Occipital lobe (tissue), 2 donors: ENCODE measurements around the gene MGAT3. TPM values are rescaled to one million over a fixed set of nuclear protein-coding genes. Genes with fewer than 3 reads are reported as not detected.
A peak's percentile ranks its signal among the peaks of the same experiment; 100 is the strongest.
"Not testable (repeated sequence)": the region's sequence is repeated elsewhere in the genome, so short reads cannot be mapped to it uniquely, and the experiment has no call there.

Experiments used
- DNase-seq: peaks from one replicate; lab custom pipeline; 2025; lab: John Stamatoyannopoulos, UW
- total RNA-seq: library from RNA; depleted of rRNA; stranded (reverse); fragments of >200 nt; gene quantifications from one replicate; pipeline ENCODE4 v1.2.3, GENCODE V29; 2014

Gene MGAT3
- total RNA-seq, 1 donor from 2014 or later, result 24.8 TPM

DNA sequence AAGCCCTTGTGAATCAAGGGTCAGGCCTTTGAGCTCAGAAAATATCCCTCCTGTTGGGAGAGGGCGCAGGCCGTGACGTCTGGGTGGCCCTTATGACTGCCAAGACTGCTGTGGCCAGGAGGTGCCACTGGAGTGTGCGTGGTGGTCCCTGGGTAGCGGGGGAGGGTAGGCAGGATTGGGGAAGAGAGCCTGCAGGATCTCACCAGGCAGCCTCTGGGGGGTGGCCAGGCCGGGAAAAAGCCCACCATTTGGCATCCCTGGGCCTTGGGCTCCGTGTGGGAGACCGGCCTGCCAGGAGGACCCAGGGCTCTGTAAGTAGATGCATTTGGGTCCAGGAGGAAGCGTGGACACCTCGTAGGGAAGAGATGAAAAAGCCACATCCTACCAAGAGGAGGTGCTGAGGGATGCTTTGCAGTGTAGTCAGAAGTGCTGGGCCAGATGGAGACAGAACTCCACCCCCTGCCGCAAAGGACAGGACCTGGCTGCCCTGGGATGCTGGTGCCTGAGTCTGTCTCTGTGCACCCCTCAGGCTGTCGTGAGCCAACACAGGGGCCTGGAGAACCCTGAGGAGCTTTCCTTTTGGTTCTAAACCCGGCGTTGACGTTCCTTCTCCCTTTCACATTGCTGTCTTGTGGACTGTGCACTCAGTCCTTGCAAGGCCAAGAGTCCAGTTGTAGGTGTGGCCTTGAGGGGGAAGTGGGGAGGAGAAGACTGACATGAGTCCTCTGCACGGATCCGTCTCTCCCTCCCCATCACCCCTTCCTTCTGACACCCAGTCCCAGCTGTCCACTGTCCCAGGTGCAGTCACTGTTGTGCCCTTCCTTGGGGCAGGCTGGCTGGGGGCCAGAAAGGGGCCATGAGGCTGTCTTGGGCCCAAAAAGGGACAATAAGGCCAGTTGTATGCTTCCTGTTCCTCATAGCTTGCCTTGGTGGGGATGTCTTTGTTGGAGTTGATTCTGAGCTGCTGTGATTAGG is 32.6 kb downstream of the MGAT3 start:
- DNase-seq, result no peak

DNA sequence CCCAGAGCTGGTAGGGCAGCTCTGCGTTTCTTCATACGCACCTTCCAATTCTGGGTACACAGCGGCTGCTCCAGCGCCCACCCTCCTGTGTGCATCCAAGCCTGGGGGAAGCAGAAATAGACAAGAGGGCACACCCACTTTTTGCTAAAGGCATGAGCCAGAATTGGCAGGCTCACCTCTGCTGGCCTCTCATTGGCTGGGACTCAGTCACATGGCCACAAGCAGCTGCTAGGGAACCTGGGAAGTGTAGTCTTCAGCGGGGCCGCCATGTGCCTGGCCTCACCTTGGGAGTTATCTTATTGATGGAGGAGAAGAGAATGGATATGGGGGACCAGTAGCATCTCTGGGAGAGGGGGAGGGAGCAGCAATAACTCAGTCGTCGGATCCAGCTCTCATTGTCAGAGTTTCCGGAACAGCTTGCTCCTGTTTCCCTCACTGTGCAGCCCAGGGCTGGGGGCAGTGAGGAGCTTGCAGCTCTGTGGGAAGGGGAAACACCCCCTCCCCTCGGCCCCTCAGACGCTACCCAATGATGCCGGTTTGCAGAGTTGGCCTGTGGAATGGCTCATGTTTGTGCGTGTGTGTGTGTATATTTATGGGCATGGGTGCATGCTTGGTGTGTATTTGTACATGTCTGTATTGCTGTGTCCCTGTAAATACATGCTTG is 33.5 kb downstream of the MGAT3 start:
- peak; percentile 86 for DNase-seq

GRCh38 chr22:39490966-39491680 is 34.3 kb downstream of the MGAT3 start:
- no peak for DNase-seq

DNA sequence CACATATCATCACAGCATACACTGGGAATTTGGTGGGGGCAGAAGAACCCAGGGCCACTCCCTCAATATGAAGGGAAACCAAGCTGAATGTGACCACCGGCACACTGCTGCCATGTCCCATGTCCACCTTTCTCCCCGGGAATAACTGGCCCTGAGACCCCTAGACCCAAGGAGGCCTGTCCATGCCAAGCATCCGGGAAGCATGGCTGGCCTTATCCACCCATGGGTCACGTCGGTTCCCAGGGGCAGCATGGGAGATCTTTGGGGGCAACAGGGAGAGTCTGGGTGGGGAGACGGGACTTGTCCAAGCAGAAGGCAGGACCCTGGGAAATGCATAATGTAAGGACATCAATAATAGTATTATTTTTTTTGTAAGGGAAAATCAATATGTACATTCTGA is 34.9 kb downstream of the MGAT3 start:
- DNase-seq, result no peak

GRCh38 chr22:39492186-39492585 is 35.4 kb downstream of the MGAT3 start:
- no peak for DNase-seq

- DNase-seq, result no peak
These were observed 36.9 kb downstream of the MGAT3 start for GRCh38 chr22:39493759-39494158.

DNA sequence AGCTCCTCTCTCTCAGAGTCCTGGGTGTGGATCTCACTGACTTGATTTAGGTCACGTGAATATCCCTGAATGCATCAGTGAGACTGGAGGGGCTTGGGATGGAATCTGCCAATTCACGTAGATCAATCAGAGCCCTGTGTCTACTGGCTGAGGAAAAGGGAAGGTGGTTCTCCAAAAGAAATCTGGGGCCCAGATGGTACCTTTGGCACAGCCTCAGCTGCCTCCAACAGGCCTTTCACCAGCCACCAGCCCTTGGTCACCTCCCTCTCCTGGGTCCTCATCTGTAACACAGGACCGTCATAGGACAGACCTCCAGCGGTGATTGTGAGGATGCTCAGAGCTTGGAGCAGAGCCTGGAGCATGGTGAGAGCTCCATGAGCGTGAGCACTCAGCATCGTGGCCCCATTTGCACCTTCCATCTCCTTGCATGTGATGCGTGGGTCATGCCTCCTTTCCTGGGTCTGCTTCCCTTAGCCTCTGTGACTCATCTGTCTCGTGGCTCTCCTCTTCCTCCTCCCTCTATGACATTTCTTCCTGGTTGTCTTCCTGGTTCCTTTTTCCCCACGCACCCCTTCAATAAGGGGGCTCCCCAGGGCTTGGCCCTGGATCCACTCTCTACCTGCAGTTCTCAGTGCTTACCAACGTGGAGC is 37.8 kb downstream of the MGAT3 start:
- no peak for DNase-seq

GRCh38 chr22:39496131-39496838 is 39.5 kb downstream of the MGAT3 start:
- DNase-seq, result peak; percentile 83

GRCh38 chr22:39497429-39497828 is 40.6 kb downstream of the MGAT3 start:
- DNase-seq, result no peak

GRCh38 chr22:39498368-39498767 is 41.6 kb downstream of the MGAT3 start:
- no peak for DNase-seq

- DNase-seq, result no peak
These were observed 42.0 kb downstream of the MGAT3 start for GRCh38 chr22:39498802-39499201.

DNA sequence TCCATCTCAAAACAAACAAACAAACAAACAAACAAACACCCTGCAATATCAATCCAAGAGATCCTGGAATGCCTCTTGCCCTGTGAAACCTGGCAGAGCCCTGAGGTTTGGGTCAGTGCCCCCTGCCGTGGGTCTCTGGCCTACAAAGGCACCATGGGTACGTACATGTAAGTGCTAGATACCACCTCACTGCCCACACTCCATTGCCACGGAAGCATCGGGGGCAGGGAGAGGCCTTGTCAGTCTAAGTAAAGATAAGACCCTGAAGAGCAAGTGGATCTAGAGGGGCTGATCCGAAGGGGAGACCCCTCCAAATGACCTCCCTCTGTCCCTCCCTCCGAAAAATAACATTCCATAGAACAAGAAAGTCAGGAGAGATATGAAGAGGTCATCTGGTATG is 43.3 kb downstream of the MGAT3 start:
- DNase-seq, result no peak

- DNase-seq, result no peak
These were observed 44.9 kb downstream of the MGAT3 start for GRCh38 chr22:39501644-39502108.

DNA sequence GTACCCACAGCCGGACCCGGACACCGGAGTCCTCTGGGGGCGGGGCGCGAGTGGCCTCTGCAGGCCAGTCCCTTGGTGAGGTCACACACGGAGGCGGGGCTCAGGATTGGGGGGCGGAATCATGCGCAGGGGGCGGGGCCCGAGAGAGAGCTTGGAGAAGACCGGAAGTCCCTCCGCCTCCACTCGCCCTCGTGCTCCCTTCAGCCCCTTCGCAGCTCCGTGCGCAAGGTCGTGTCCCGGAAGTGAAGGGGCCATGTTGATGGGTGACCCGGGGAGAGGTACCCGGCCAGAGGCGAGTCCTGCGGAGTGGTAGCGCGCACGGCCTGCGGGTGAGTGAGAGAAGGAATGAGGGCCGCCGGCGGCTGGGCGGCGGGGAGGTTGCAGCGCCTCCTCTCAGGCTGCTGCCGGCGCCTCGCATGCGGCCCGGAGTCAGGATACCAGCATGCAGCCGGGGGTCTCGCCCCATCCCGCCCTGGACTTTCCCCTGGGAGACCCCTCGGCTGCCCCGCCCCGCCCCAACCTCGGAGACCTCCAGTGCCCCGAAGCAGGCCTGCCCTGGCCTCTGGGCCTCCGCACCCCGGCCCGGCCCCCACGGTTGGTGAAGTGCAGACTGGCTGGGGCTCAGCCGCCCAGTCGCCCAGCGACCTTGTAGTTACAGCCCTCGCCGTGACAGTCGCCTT is 45.4 kb downstream of the MGAT3 start, which contains the start of gene MIEF1:
TSS of gene MIEF1 (plus strand) at position 182 of the 680 bp plus-strand sequence. CDS start 9,005 bp downstream, outside the sequence.
- peak; percentile 94 for DNase-seq

GRCh38 chr22:39502789-39503409 is 46.1 kb downstream of the MGAT3 start:
- no peak for DNase-seq

GRCh38 chr22:39503630-39504029 is 46.8 kb downstream of the MGAT3 start:
- no peak for DNase-seq

- no peak for DNase-seq
These were observed 47.3 kb downstream of the MGAT3 start for GRCh38 chr22:39504071-39504470.

DNA sequence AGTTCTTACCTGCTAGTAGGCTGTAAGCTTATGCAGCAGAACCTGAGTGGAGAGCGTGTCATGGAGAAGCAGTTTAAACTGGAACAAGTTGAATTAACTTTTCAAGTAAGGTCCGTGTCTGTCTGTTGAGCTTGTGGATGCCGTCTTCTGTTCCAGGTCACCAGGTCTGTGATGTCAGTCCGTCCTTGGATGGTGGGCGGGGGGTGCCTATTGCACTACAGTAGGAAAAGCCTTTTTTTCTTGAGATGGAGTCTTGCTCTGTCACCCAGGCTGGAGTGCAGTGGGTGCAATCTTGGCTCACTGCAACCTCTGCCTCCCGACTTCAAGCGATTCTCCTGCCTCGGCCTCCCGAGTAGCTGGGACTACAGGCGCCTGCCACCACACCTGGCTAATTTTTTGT is 50.2 kb downstream of the MGAT3 start:
- not testable (repeated sequence) for DNase-seq

DNA sequence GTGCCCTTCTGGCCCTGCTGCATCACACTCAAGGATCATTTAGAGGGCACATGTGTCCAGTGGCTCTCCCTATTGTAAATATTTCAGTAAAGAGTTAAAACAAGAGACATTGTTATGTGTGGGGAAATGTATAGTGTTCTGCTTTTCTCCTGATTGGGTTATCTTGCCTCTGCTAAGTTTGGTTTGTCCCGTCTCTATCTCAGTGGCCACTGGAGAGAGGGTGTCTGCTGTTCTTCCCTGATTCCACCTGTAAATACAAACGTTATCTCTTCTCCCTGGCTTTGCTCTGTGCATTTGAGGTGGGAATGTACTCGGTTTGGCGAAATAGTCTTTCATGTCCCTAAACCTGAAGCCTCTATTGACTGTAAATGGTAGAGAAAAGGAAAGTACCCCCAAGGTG is 51.6 kb downstream of the MGAT3 start:
- no peak for DNase-seq
